CD1c-positive myeloid dendritic cell (primary cell): ENCODE measurements around the gene CADPS2.

ENCODE experiments used
- DNase-seq: peaks from one replicate; pipeline ENCODE4 v3.0.0-alpha.2; 2016; ENCODE audit errors: extremely low spot score

Gene CADPS2

GRCh38 chr7:122605929-122606328 is 280.3 kb downstream of the CADPS2 start:
- no peak for DNase-seq

- DNase-seq = no peak
Observed at GRCh38 chr7:122604251-122604650, 282.0 kb downstream of the CADPS2 start.

GRCh38 chr7:122602800-122603199 is 283.5 kb downstream of the CADPS2 start:
- no peak for DNase-seq

GRCh38 chr7:122600630-122601029 is 285.6 kb downstream of the CADPS2 start:
- DNase-seq = no peak

GRCh38 chr7:122600042-122600441 is 286.2 kb downstream of the CADPS2 start:
- DNase-seq = no peak

- DNase-seq = no peak
Observed at GRCh38 chr7:122597277-122597676, 289.0 kb downstream of the CADPS2 start.

- no peak for DNase-seq
Observed at GRCh38 chr7:122595885-122596284, 290.4 kb downstream of the CADPS2 start.

- no peak for DNase-seq
Observed at GRCh38 chr7:122588621-122589020, 297.6 kb downstream of the CADPS2 start.

- no peak for DNase-seq
Observed at GRCh38 chr7:122584676-122585251, 301.5 kb downstream of the CADPS2 start.

- no peak for DNase-seq
Observed at GRCh38 chr7:122578350-122578749, 307.9 kb downstream of the CADPS2 start.

GRCh38 chr7:122577449-122578003 is 308.7 kb downstream of the CADPS2 start:
- DNase-seq = no peak

GRCh38 chr7:122572706-122573105 is 313.6 kb downstream of the CADPS2 start:
- DNase-seq = no peak

GRCh38 chr7:122561326-122561725 is 324.9 kb downstream of the CADPS2 start:
- no peak for DNase-seq

GRCh38 chr7:122556873-122557542 is 329.3 kb downstream of the CADPS2 start:
- no peak for DNase-seq

- DNase-seq = no peak
Observed at GRCh38 chr7:122556219-122556618, 330.0 kb downstream of the CADPS2 start.

GRCh38 chr7:122553761-122554160 is 332.5 kb downstream of the CADPS2 start:
- DNase-seq = no peak

GRCh38 chr7:122552769-122553168 is 333.5 kb downstream of the CADPS2 start:
- DNase-seq = no peak

- DNase-seq = no peak
Observed at GRCh38 chr7:122550545-122550944, 335.7 kb downstream of the CADPS2 start.

GRCh38 chr7:122549578-122549977 is 336.7 kb downstream of the CADPS2 start:
- no peak for DNase-seq

- DNase-seq = no peak
Observed at GRCh38 chr7:122546496-122546895, 339.8 kb downstream of the CADPS2 start.

- peak; percentile 58 for DNase-seq
Observed at GRCh38 chr7:122544463-122544862, 341.8 kb downstream of the CADPS2 start.

GRCh38 chr7:122543891-122544290 is 342.4 kb downstream of the CADPS2 start:
- DNase-seq = no peak

- DNase-seq = no peak
Observed at GRCh38 chr7:122543166-122543565, 343.1 kb downstream of the CADPS2 start.
